ENCODE results near the gene LARP4B. TPM values are rescaled to one million over a fixed set of nuclear protein-coding genes. Genes with fewer than 3 reads are reported as not detected.

Gene LARP4B
- total and polyA plus RNA-seq, 2 experiments from 2014 or later, result 18.3 to 52.3 TPM

- TF ChIP-seq ZNF462 (CRISPR knock-in tag; IDR thresholded peaks at IDR 0.05), result no peak
Observed at GRCh38 chr10:855671-856070, 75.8 kb downstream of the LARP4B start (continued).

DNA sequence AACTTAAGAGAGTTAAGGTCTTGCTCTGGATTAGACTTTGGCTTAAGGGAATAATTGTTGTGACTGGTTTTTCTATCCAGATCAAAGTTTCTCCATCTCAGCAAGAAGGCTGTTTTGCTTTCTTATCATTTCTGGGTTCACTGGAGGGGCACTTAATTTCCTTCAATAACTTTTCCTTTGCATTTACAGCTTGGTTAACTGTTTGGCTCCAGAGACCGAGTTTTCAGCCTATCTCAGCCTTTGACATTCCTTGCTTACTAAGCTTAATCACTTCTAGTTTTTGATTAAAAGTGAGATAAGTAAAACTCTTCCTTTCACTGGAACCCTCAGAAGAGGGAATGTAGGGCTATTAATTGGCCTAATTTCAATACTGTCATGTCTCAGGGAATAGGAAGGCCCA is 76.4 kb downstream of the LARP4B start:
- ATAC-seq (no peak), DNase-seq (ENCODE audit: low spot score) (no peak)
- peaks cover 3% of the 10 kb centered on the region; the same call in 1 of the 2 replicates for H3K36me3 ChIP-seq (ENCODE audit: insufficient read depth)
- no peaks in the 10 kb centered on the region for H3K27me3 ChIP-seq (ENCODE audit: insufficient read depth)
- Mint-ChIP-seq H3K9me3 (peaks cover 16% of the 10 kb centered on the region), H3K27ac (no peak overlapping the region), H3K4me3 (no peak overlapping the region), H3K27me3 (ENCODE audit: insufficient read depth, low read depth, poor library complexity) (no peaks in the 10 kb centered on the region), H3K36me3 (ENCODE audit: low read depth) (peaks cover 66% of the 10 kb centered on the region), H3K4me1 (peaks cover 19% of the 10 kb centered on the region)
- no peak overlapping the region for H2AFZ ChIP-seq
- H3K9me2 ChIP-seq (ENCODE audit: insufficient read depth), result no peaks in the 10 kb centered on the region
- no peak overlapping the region for H3K27ac ChIP-seq (ENCODE audit: low read depth)
- peaks cover 84% of the 10 kb centered on the region for H3K79me2 ChIP-seq (replicated peaks; ENCODE audit: insufficient read depth)
- no peak overlapping the region for H3K4me2 ChIP-seq
- H3K4me1 ChIP-seq (ENCODE audit: insufficient read depth), result peaks cover 4% of the 10 kb centered on the region
- H3K4me3 ChIP-seq, result no peak overlapping the region
- no peaks in the 10 kb centered on the region for H3F3A ChIP-seq (replicated peaks; ENCODE audit: low read depth)
- H4K20me1 ChIP-seq (replicated peaks; ENCODE audit: insufficient read depth), result no peaks in the 10 kb centered on the region; the same call in 1 of the 2 replicates
- TF ChIP-seq ZNF462 (CRISPR knock-in tag; IDR thresholded peaks at IDR 0.05), result no peak
- no peak for TF ChIP-seq POLR2AphosphoS5 (IDR thresholded peaks at IDR 0.05; ENCODE audit: low read depth)
- no peak for TF ChIP-seq NANOG (IDR thresholded peaks at IDR 0.05; ENCODE audit: borderline replicate concordance)
- TF ChIP-seq CTCF (conservative IDR thresholded peaks at IDR 0.05; ENCODE audit: low read depth in 2 of 2), result no peak
- TF ChIP-seq ZNF114 (CRISPR knock-in tag; IDR thresholded peaks at IDR 0.05), result no peak
- TF ChIP-seq EZH2phosphoT487 (IDR thresholded peaks at IDR 0.05; ENCODE audit: unreplicated experiment), result no peak
